HG02642 (cell line): ENCODE data around the gene SLBP.

Experiments
- ATAC-seq: cut with Tn5 transposase; IDR thresholded peaks from one replicate; pipeline ENCODE4 v1.9.1; 2021; ENCODE audit warnings: mild to moderate bottlenecking; ENCODE audit not compliant: unreplicated experiment, poor library complexity

The SLBP gene

DNA sequence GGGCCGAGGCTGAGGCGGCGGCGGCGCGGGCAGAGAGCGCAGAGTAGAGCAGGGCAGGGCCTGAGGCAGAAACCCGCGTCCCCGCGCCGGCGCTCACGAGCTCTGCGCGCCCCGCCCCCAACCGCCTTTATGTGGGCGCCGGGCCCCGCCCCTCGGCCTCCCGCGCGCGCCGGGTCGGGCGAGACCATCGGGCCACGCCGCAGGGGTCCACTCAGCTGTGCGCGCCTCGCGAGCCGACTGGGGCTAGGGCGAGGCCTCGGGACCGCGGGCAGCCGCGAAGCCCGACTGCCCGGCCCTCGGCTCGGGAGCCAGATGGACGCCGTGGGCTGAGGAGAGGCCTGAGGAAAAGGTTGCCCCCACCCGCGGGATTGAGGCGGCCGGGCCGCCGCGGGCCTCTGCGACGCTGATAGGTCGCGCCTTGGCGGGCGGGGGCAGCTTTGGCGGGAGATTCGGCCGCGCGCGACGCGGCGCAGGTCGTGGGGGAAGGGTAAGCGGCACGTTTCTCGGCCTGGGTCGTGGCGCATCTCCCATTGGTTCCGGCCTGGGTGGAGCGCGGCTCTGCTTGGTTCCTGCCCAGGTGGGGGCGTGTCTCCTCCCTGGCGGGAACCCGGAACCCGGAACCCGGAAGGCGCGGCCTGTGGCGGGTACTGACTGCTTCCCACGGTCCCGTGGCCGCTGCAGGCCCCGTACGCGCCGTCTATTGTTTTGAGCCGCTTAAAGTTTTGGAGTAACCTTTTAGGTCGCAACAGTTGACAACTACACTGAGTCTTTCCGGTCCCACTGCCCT lies at the start of gene SLBP:
TSS of gene SLBP (minus strand) at position 104 of the 787 bp plus-strand sequence. CDS start 131 bp downstream, outside the sequence.
- peak; percentile 80 for ATAC-seq

DNA sequence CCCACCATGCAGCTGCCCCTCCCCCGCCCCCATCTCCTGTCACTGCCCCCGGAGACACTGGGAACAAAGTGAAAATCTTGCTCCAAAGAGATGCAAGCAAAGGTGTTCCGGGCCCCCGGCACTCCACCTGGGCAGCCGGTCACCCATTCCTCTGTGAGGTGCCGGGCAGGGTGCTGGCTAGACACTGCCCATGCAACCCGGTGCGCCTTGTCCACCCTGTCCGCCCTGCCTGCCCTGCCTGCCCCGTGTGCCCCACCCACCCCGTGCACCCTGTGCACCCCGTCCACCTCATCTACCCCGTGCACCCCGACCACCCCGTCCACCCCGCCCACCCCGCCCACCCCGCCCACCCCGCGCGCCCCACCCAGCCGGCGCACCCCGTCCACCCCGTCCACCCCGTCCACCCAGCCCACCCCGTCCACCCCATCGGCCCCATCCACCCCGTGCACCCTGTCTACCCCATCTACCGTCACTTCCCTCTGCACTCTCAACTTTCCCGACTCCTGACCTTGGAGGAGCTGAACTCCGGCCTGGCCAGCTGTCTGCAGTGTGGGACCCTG lies 49.1 kb upstream of the SLBP start:
- ATAC-seq, result no peak

DNA sequence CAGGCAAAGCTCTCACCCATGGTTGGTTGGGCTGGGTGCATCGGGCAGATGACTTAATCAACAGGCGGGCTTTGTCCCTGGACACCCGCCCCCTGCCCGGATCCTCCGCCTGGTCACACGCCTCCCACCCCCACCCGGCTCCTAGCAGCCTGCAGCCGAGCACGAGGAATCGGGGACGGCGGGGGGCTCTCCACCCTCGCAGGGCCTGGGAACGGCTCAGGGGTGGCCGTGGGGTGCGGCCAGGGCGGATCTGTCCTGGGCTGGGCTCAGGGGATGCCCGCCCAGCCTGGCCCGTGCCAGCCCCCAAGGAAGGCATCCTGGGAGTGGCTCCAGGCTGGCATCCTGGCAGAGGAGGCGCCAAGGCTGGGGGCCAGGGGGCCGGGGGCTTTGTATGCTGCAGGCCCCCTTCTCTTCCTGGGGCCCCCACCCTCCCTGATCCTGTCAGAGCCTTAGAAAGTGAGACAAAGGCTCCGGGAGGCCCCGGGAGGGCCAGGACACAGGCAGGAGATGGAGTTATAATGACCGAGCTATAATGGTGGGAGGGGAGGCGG lies 48.5 kb upstream of the SLBP start:
- ATAC-seq, result no peak

GRCh38 chr4:1759818-1760223 lies 47.7 kb upstream of the SLBP start:
- no peak for ATAC-seq

- no peak for ATAC-seq
Measured at GRCh38 chr4:1759170-1759817, 47.2 kb upstream of the SLBP start.

DNA sequence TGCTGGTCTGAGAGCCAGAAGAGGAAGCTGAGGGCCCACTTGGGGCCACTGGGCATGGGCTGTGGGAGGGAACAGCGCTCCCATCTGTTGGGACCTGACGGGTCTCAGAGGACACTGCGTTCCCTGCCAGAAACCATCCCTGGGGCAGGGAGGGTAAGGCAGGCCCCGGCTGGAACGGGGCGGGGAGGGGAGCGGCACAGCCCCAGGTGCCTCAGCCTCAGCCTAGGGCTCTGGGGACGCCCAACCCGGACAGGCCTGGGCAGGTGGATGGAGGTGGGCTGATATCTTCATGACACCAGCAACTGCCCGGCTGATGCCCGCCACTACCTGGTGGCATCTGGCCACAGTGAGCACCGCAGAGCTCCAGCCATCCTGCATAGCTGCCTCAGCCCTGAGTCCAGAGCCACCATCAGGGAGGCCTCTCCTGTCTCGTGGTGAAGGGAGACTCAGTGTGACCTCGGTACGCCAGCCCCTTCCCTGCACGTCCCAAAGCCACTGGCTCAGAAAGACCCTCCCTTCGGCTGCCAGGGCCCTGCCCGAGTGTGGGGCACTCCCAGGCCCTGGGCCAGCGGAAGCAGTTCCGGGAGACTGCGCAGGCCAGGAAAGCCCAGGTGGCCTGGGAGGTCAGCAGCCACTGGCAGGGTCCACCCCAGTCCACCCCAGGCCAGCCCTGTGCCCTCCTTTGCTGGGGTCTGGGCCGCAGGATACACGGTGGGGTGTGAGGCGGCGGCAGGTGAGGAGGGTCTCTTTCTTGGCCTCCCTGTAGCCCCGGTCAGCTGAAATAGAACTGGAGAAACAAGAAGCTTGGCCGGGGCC lies 46.4 kb upstream of the SLBP start:
- no peak for ATAC-seq

DNA sequence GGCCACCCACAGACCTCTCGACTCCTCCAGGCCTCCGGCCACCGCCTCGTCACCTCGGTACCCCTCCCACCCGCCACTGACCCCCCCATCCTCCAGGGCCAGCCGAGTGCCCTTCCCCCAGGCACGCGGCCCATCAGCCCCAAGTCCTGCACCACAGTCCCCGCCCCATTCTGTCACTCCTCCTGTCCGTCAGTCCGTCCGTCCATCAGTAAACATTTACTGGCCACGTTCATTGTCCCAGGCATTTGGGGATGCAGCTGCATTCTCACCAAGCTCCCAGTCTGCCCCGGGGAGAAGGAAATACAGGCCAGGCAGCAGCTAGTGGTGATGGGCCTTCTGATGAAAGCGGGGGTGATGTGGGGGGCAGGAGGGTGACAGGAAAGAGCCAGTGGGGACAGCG lies 45.7 kb upstream of the SLBP start:
- no peak for ATAC-seq

- ATAC-seq, result no peak
Measured at GRCh38 chr4:1756893-1757779, 45.0 kb upstream of the SLBP start.

GRCh38 chr4:1756079-1756478 lies 44.0 kb upstream of the SLBP start:
- no peak for ATAC-seq

DNA sequence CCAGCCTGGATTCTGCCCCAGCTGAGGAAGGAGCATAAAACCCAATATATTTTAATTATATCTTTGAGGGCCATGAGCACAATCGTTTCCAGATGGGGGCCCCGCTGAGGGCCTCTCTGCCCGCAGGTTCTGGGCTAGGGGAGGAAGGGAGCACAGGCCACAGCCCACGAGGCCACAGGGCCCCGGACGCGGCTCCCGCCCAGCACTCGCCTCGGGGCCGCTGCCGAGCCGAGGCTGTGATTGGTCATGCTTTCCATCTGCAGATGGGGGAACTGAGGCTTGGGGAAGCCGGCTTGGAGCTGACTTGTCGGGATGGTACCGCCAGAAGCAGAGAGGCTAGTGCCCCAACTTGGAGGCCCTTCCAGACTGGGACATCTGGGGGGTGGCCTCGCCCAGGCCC lies 43.2 kb upstream of the SLBP start:
- no peak for ATAC-seq

- ATAC-seq, result no peak
Measured at GRCh38 chr4:1754336-1754735, 42.2 kb upstream of the SLBP start.

GRCh38 chr4:1753697-1754311 lies 41.7 kb upstream of the SLBP start:
- ATAC-seq, result no peak

- ATAC-seq, result no peak
Measured at GRCh38 chr4:1753294-1753696, 41.2 kb upstream of the SLBP start.

DNA sequence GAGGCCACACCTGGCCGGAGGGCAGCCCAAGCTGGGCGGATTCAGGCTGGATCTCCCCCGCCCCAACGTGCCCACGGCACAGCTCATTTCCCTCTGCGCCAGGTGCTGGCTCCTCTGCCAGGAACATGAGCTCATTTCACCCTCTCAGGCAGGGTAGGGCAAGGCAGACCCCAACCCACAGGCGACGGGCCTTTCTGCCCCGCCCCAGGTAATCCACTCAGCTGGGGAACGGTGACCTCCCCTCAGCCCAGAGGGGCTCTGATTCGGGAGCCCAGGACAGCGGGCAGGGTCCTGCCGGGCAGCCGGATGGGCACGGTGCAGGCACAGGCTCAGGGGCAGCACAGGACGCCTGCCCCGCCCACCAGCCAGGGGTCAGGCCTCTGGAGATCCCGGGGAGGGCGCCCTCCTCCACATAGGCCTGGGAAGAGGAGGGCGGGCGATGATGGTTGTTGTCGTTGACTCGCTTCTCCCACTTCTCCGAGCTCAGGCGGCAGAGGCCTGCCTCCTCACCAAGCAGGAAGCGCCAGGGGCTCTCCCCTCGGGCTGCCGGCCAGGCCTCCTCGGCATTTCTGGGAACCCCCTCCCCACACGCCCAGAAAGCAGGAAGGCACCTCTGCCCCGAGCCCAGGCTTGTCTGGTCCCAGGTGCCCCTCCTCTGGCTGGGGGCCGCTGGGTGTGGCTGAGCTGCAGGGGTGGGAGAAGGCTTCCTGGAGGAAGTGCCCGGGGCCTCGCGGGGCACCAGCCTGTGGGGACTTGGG lies 40.3 kb upstream of the SLBP start:
- ATAC-seq, result no peak

- ATAC-seq, result no peak
Measured at GRCh38 chr4:1751919-1752283, 39.8 kb upstream of the SLBP start.

GRCh38 chr4:1751155-1751918 lies 39.2 kb upstream of the SLBP start:
- ATAC-seq, result no peak

- ATAC-seq, result no peak
Measured at GRCh38 chr4:1750381-1751154, 38.4 kb upstream of the SLBP start.
